Spleen (tissue), 7 donors: ENCODE results near the gene IFIT1.

ENCODE experiments used
- POLR2AphosphoS5 ChIP-seq, 3 donors: sonication (generic); formaldehyde crosslinking; IDR thresholded peaks; one replicate each; pipeline ENCODE4 v1.5.1; 2017; ENCODE audit warnings: antibody characterized with exemption in 3 of 3
- TF ChIP-seq, protein P1 (sequence below), 11 experiments: fragments of 200-600 bp in 7 of 11; fragments of 450-650 bp in 4 of 11; sonication (generic) in 4 of 11; IDR thresholded peaks in 8 of 11; conservative IDR thresholded peaks in 3 of 11; 1 replicate in 7 of 11; 2 replicates in 4 of 11; pipeline versions ENCODE4 v1.4.0 to v1.8.0; 2016 to 2021; ENCODE audit warnings: antibody characterized with exemption in 11 of 11, inconsistent platforms in 4 of 11, mild to moderate bottlenecking in 1 of 11
- donor health status: DM: no; HTN: no; CAD: no; lungs with moderate emphysema.
- donor health status: DM: no; HTN: no; CAD: no.
- donor health status: DM: no; HTN: no; CAD: no.

DNA sequence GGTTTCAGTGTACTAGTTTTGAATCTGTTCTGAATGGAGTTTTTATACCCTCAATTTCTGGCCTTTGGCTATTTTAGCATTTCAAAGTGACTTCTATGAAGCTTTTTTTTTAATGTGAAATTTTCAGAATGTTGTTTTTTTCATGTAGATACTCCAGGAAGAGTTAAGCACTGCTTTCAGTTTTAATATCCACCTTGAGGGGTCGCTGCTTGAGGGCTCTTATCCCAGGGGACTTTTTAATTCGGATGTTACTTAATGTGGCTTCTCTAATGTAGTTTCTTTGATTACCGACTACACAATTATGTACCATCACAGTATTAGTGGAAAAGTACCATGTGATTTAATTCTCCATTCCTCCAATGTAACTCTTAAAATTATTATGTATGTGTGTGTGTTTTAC lies 27.1 kb downstream of the IFIT1 start:
- TF ChIP-seq, protein P1, sequence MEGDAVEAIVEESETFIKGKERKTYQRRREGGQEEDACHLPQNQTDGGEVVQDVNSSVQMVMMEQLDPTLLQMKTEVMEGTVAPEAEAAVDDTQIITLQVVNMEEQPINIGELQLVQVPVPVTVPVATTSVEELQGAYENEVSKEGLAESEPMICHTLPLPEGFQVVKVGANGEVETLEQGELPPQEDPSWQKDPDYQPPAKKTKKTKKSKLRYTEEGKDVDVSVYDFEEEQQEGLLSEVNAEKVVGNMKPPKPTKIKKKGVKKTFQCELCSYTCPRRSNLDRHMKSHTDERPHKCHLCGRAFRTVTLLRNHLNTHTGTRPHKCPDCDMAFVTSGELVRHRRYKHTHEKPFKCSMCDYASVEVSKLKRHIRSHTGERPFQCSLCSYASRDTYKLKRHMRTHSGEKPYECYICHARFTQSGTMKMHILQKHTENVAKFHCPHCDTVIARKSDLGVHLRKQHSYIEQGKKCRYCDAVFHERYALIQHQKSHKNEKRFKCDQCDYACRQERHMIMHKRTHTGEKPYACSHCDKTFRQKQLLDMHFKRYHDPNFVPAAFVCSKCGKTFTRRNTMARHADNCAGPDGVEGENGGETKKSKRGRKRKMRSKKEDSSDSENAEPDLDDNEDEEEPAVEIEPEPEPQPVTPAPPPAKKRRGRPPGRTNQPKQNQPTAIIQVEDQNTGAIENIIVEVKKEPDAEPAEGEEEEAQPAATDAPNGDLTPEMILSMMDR (IDR thresholded peaks at IDR 0.05 in 8 of 11, conservative IDR thresholded peaks at IDR 0.05 in 3 of 11) = peak in 9 of 11 experiments; percentile 14 to 61 (median 51)
- no peak for TF ChIP-seq POLR2AphosphoS5 (IDR thresholded peaks at IDR 0.05)
